ENCODE measurements around the gene ZFAND3.

The ZFAND3 gene

GRCh38 chr6:37827603-37828265 lies 8.2 kb downstream of the ZFAND3 start:
- DNase-seq (ENCODE audit: low read depth in 2 of 2), result no peak

- no peak for DNase-seq (ENCODE audit: low read depth in 2 of 2)
Measured at GRCh38 chr6:37830225-37830624, 10.7 kb downstream of the ZFAND3 start.

- no peak for DNase-seq (ENCODE audit: low read depth in 2 of 2)
Measured at GRCh38 chr6:37831457-37831856, 11.9 kb downstream of the ZFAND3 start.

GRCh38 chr6:37835923-37836322 lies 16.4 kb downstream of the ZFAND3 start:
- no peak for DNase-seq (ENCODE audit: low read depth in 2 of 2)

- DNase-seq (ENCODE audit: low read depth in 2 of 2), result no peak
Measured at GRCh38 chr6:37838219-37838921, 18.8 kb downstream of the ZFAND3 start.

GRCh38 chr6:37840143-37840939 lies 20.8 kb downstream of the ZFAND3 start:
- no peak for DNase-seq (ENCODE audit: low read depth in 2 of 2)

- no peak for DNase-seq (ENCODE audit: low read depth in 2 of 2)
Measured at GRCh38 chr6:37840940-37841300, 21.4 kb downstream of the ZFAND3 start.

GRCh38 chr6:37845026-37845911 lies 25.7 kb downstream of the ZFAND3 start:
- DNase-seq (ENCODE audit: low read depth in 2 of 2), result no peak

GRCh38 chr6:37845930-37846329 lies 26.4 kb downstream of the ZFAND3 start:
- no peak for DNase-seq (ENCODE audit: low read depth in 2 of 2)

- no peak for DNase-seq (ENCODE audit: low read depth in 2 of 2)
Measured at GRCh38 chr6:37847704-37848103, 28.2 kb downstream of the ZFAND3 start.

- no peak for DNase-seq (ENCODE audit: low read depth in 2 of 2)
Measured at GRCh38 chr6:37848371-37848770, 28.8 kb downstream of the ZFAND3 start.

- no peak for DNase-seq (ENCODE audit: low read depth in 2 of 2)
Measured at GRCh38 chr6:37850260-37850659, 30.7 kb downstream of the ZFAND3 start.

GRCh38 chr6:37850728-37851285 lies 31.3 kb downstream of the ZFAND3 start:
- no peak for DNase-seq (ENCODE audit: low read depth in 2 of 2)

GRCh38 chr6:37851997-37852524 lies 32.5 kb downstream of the ZFAND3 start:
- no peak for DNase-seq (ENCODE audit: low read depth in 2 of 2)

- no peak for DNase-seq (ENCODE audit: low read depth in 2 of 2)
Measured at GRCh38 chr6:37856285-37856684, 36.8 kb downstream of the ZFAND3 start.

- no peak for DNase-seq (ENCODE audit: low read depth in 2 of 2)
Measured at GRCh38 chr6:37858363-37858762, 38.8 kb downstream of the ZFAND3 start.

GRCh38 chr6:37860226-37860839 lies 40.8 kb downstream of the ZFAND3 start:
- DNase-seq (ENCODE audit: low read depth in 2 of 2), result peak in 1 of 2 donors; percentile 16

GRCh38 chr6:37861452-37861851 lies 41.9 kb downstream of the ZFAND3 start:
- DNase-seq (ENCODE audit: low read depth in 2 of 2), result no peak

GRCh38 chr6:37862430-37862829 lies 42.9 kb downstream of the ZFAND3 start:
- DNase-seq (ENCODE audit: low read depth in 2 of 2), result no peak

GRCh38 chr6:37862992-37863391 lies 43.5 kb downstream of the ZFAND3 start:
- no peak for DNase-seq (ENCODE audit: low read depth in 2 of 2)

GRCh38 chr6:37864250-37864649 lies 44.7 kb downstream of the ZFAND3 start:
- no peak for DNase-seq (ENCODE audit: low read depth in 2 of 2)

All from stimulated activated CD4-positive, alpha-beta T cell treated with anti-CD3 and anti-CD28 coated beads, Interleukin-1b, Interleukin-23, amount 100 ng/mL, for 4 hours (primary cell).